Renal cortical epithelial cell (primary cell): ENCODE results near the gene AIRE. TPM values are rescaled to one million over a fixed set of nuclear protein-coding genes. Genes with fewer than 3 reads are reported as not detected.

Experiments used
- DNase-seq: peaks from one replicate; pipeline ENCODE4 v3.0.0-alpha.2; 2011; ENCODE audit warnings: low read depth
- total RNA-seq: library from RNA; depleted of rRNA; stranded (reverse); fragments of >200 nt; gene quantifications from 2 replicates; pipeline ENCODE4 v1.2.3, GENCODE V29; 2014

AIRE gene
- total RNA-seq, 1 donor from 2014 or later = not detected

- DNase-seq = no peak
Measured at GRCh38 chr21:44291936-44292811, 6.5 kb downstream of the AIRE start.

GRCh38 chr21:44292812-44293195, 7.1 kb downstream of the AIRE start:
- no peak for DNase-seq

- DNase-seq = no peak
Measured at GRCh38 chr21:44293551-44294231, 8.0 kb downstream of the AIRE start.

- no peak for DNase-seq
Measured at GRCh38 chr21:44294391-44295162, 8.9 kb downstream of the AIRE start.

GRCh38 chr21:44295163-44295573, 9.5 kb downstream of the AIRE start:
- DNase-seq = no peak

- no peak for DNase-seq
Measured at GRCh38 chr21:44295646-44296045, 10.0 kb downstream of the AIRE start.

- no peak for DNase-seq
Measured at GRCh38 chr21:44296103-44296519, 10.4 kb downstream of the AIRE start.

GRCh38 chr21:44296916-44297315, 11.2 kb downstream of the AIRE start:
- DNase-seq = no peak

GRCh38 chr21:44297525-44298290, 12.0 kb downstream of the AIRE start:
- peak; percentile 66 for DNase-seq

GRCh38 chr21:44298301-44298700, 12.6 kb downstream of the AIRE start:
- DNase-seq = no peak

- DNase-seq = peak; percentile 9
Measured at GRCh38 chr21:44299085-44299457, 13.4 kb downstream of the AIRE start.

GRCh38 chr21:44299458-44300261, 14.0 kb downstream of the AIRE start, which contains the start of gene PFKL:
Gene PFKL, plus strand, starts transcription at chr21:44300053. Its CDS starts 53 bp downstream, at chr21:44300106.
- peak; percentile 19 for DNase-seq

- peak; percentile 8 for DNase-seq
Measured at GRCh38 chr21:44300262-44300959, 14.7 kb downstream of the AIRE start.

- no peak for DNase-seq
Measured at GRCh38 chr21:44301141-44301540, 15.5 kb downstream of the AIRE start.

- no peak for DNase-seq
Measured at GRCh38 chr21:44301961-44302406, 16.3 kb downstream of the AIRE start.

- peak; percentile 33 for DNase-seq
Measured at GRCh38 chr21:44302573-44303401, 17.1 kb downstream of the AIRE start.

GRCh38 chr21:44303490-44303981, 17.9 kb downstream of the AIRE start:
- peak; percentile 92 for DNase-seq

GRCh38 chr21:44304011-44304616, 18.4 kb downstream of the AIRE start:
- DNase-seq = no peak
